Measurements from ENCODE around the gene TMX1.

- TF ChIP-seq POLR2A (IDR thresholded peaks at IDR 0.05): peak; percentile 73
- TF ChIP-seq CTCF (IDR thresholded peaks at IDR 0.05): no peak
- TF ChIP-seq EP300 (IDR thresholded peaks at IDR 0.05): no peak
These were observed at the start of gene TMX1 for GRCh38 chr14:51239813-51240803.
